Omental fat pad (tissue), 4 donors: ENCODE results near the gene MEGF8. TPM values are rescaled to one million over a fixed set of nuclear protein-coding genes. Genes with fewer than 3 reads are reported as not detected.
A peak's percentile ranks its signal among the peaks of the same experiment; 100 is the strongest.

Experiments used
- ATAC-seq: fragments of 150-250 bp; one replicate; pipeline ENCODE4 v1.9.1; 2016; ENCODE audit warnings: mild to moderate bottlenecking, moderate library complexity; ENCODE audit not compliant: low FRiP score
- DNase-seq: peaks from one replicate; pipeline ENCODE4 v3.0.0-alpha.2; 2019; ENCODE audit warnings: low spot score
- CTCF ChIP-seq, 3 donors: fragments of 450-650 bp; IDR thresholded peaks; one replicate each; pipeline ENCODE4 v1.5.1; 2016 to 2017; ENCODE audit warnings: antibody characterized with exemption in 3 of 3, mild to moderate bottlenecking in 3 of 3, moderate library complexity in 2 of 3
- total RNA-seq, 4 donors: library from RNA; depleted of rRNA; stranded (reverse); fragments of >200 nt; gene quantifications; one replicate each; pipeline ENCODE4 v1.1.0, GENCODE V29; 2016

Gene MEGF8
- total RNA-seq, 4 donors from 2014 or later = 15.3 to 20.5 (median 18.4) TPM

GRCh38 chr19:42309686-42310085 is 15.7 kb upstream of the MEGF8 start:
- TF ChIP-seq CTCF (IDR thresholded peaks at IDR 0.05) = no peak
- ATAC-seq = no peak

GRCh38 chr19:42311657-42312056 is 13.8 kb upstream of the MEGF8 start:
- no peak for TF ChIP-seq CTCF (IDR thresholded peaks at IDR 0.05)
- no peak for DNase-seq
- ATAC-seq = no peak

More at GRCh38 chr19:42309686-42310085, 15.7 kb upstream of the MEGF8 start:
- DNase-seq = no peak

GRCh38 chr19:42312370-42312769 is 13.1 kb upstream of the MEGF8 start:
- TF ChIP-seq CTCF (IDR thresholded peaks at IDR 0.05) = no peak
- DNase-seq = no peak
- ATAC-seq = no peak

GRCh38 chr19:42313096-42313839 is 12.2 kb upstream of the MEGF8 start, which contains the start of gene TMEM145:
TSS of gene TMEM145 (plus strand) at chr19:42313309. CDS start at chr19:42313377, 68 bp downstream.
- DNase-seq (no peak), ATAC-seq (peak; percentile 63)
- TF ChIP-seq CTCF (IDR thresholded peaks at IDR 0.05) = no peak

- ATAC-seq (no peak), DNase-seq (no peak)
- TF ChIP-seq CTCF (IDR thresholded peaks at IDR 0.05) = no peak
Observed at GRCh38 chr19:42313840-42314755, 11.3 kb upstream of the MEGF8 start.

- TF ChIP-seq CTCF (IDR thresholded peaks at IDR 0.05) = no peak
- DNase-seq = no peak
- no peak for ATAC-seq
Observed at GRCh38 chr19:42315024-42315423, 10.4 kb upstream of the MEGF8 start.
